ENCODE measurements around the gene HEPN1.

DNA sequence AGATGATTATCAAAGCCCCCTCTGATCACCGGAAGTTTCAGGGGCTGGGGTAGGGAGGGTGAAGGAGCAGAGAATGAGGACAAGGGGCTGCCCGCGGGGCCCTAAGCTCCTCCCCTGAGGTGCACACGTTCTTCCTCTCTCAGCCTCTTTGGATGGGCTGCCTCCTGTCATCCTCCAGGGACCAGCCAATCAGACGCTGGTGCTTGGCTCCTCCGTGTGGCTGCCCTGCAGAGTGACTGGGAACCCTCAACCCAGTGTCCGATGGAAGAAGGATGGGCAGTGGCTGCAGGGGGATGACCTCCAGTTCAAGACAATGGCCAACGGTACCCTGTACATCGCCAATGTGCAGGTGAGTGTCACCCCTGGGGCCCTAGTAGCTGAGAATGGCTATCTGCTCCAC is 46.3 kb upstream of the HEPN1 start:
- TF ChIP-seq, protein P1, sequence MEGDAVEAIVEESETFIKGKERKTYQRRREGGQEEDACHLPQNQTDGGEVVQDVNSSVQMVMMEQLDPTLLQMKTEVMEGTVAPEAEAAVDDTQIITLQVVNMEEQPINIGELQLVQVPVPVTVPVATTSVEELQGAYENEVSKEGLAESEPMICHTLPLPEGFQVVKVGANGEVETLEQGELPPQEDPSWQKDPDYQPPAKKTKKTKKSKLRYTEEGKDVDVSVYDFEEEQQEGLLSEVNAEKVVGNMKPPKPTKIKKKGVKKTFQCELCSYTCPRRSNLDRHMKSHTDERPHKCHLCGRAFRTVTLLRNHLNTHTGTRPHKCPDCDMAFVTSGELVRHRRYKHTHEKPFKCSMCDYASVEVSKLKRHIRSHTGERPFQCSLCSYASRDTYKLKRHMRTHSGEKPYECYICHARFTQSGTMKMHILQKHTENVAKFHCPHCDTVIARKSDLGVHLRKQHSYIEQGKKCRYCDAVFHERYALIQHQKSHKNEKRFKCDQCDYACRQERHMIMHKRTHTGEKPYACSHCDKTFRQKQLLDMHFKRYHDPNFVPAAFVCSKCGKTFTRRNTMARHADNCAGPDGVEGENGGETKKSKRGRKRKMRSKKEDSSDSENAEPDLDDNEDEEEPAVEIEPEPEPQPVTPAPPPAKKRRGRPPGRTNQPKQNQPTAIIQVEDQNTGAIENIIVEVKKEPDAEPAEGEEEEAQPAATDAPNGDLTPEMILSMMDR (conservative IDR thresholded peaks at IDR 0.05; ENCODE audit: low read depth, low read length) = no peak
- no peak for TF ChIP-seq EZH2 (IDR thresholded peaks at IDR 0.05; ENCODE audit: borderline replicate concordance, low read depth, low read length, poor library complexity, severe bottlenecking)

All from A673 (cell line).